MM.1S (cell line): Measurements from ENCODE around the gene NHP2.

ENCODE experiments used
- DNase-seq: peaks from one replicate; pipeline ENCODE4 v3.0.0-alpha.2; 2015
- H2AFZ ChIP-seq: fragments of 300-600 bp; sonication (generic); 2 replicates; pipeline ENCODE4 v1.6.0; 2016; ENCODE audit warnings: antibody characterized with exemption, low read length
- H3F3A ChIP-seq: fragments of 300-600 bp; sonication (generic); 2 replicates; pipeline ENCODE4 v1.6.1; 2016; ENCODE audit warnings: mild to moderate bottlenecking, antibody characterized with exemption, low read length, moderate library complexity, mixed read lengths; ENCODE audit not compliant: insufficient read depth
- H3K27ac ChIP-seq: fragments of 300-600 bp; sonication (generic); 2 replicates; pipeline ENCODE4 v1.5.1; 2016; ENCODE audit warnings: mild to moderate bottlenecking, low read length
- H3K27me3 ChIP-seq: fragments of 300-600 bp; sonication (generic); replicated peaks from 2 replicates; pipeline ENCODE4 v1.6.0; 2016; ENCODE audit warnings: low read length; ENCODE audit not compliant: insufficient read depth
- H3K36me3 ChIP-seq: fragments of 300-600 bp; sonication (generic); replicated peaks from 2 replicates; pipeline ENCODE4 v1.6.1; 2016; ENCODE audit warnings: mild to moderate bottlenecking, low read length, mixed read lengths; ENCODE audit not compliant: insufficient read depth
- H3K4me1 ChIP-seq: fragments of 300-600 bp; sonication (generic); 2 replicates; pipeline ENCODE4 v1.6.1; 2016; ENCODE audit warnings: low read length, mixed read lengths
- H3K4me2 ChIP-seq: fragments of 300-600 bp; sonication (generic); 2 replicates; pipeline ENCODE4 v1.6.0; 2016; ENCODE audit warnings: low read depth, low read length
- H3K4me3 ChIP-seq: fragments of 300-600 bp; sonication (generic); 2 replicates; pipeline ENCODE4 v1.5.1; 2016; ENCODE audit warnings: low read length, mixed read lengths
- H3K79me2 ChIP-seq: fragments of 300-600 bp; sonication (generic); 2 replicates; pipeline ENCODE4 v1.6.1; 2016; ENCODE audit warnings: mixed run types, low read length, mixed read lengths
- H3K9ac ChIP-seq: fragments of 300-600 bp; sonication (generic); 2 replicates; pipeline ENCODE4 v1.6.1; 2016; ENCODE audit warnings: low read length, mixed read lengths
- H3K9me2 ChIP-seq: fragments of 300-600 bp; sonication (generic); replicated peaks from 2 replicates; pipeline ENCODE4 v1.6.1; 2016; ENCODE audit warnings: mild to moderate bottlenecking, low read length, mixed read lengths; ENCODE audit not compliant: insufficient read depth
- H3K9me3 ChIP-seq: fragments of 300-600 bp; sonication (generic); replicated peaks from 2 replicates; pipeline ENCODE4 v1.6.1; 2016; ENCODE audit warnings: mild to moderate bottlenecking, low read length, mixed read lengths; ENCODE audit not compliant: insufficient read depth
- H4K20me1 ChIP-seq: fragments of 300-600 bp; sonication (generic); 2 replicates; pipeline ENCODE4 v1.6.1; 2016; ENCODE audit warnings: mild to moderate bottlenecking, low read length, moderate library complexity, mixed read lengths; ENCODE audit not compliant: insufficient read depth
- CTCF ChIP-seq: fragments of 300-600 bp; sonication (generic); IDR thresholded peaks from 2 replicates; pipeline ENCODE4 v1.5.1; 2016; ENCODE audit warnings: antibody characterized with exemption, low read length, mixed read lengths
- EZH2 ChIP-seq: fragments of 300-600 bp; sonication (generic); optimal IDR thresholded peaks from 2 replicates; pipeline ENCODE3; 2017; ENCODE audit warnings: low read depth, mild to moderate bottlenecking, antibody characterized with exemption, low read length, mixed read lengths
- EZH2phosphoT487 ChIP-seq: fragments of 300-600 bp; sonication (generic); IDR thresholded peaks from 2 replicates; pipeline ENCODE4 v1.6.1; 2018; ENCODE audit warnings: antibody characterized with exemption, low read length

Gene NHP2

DNA sequence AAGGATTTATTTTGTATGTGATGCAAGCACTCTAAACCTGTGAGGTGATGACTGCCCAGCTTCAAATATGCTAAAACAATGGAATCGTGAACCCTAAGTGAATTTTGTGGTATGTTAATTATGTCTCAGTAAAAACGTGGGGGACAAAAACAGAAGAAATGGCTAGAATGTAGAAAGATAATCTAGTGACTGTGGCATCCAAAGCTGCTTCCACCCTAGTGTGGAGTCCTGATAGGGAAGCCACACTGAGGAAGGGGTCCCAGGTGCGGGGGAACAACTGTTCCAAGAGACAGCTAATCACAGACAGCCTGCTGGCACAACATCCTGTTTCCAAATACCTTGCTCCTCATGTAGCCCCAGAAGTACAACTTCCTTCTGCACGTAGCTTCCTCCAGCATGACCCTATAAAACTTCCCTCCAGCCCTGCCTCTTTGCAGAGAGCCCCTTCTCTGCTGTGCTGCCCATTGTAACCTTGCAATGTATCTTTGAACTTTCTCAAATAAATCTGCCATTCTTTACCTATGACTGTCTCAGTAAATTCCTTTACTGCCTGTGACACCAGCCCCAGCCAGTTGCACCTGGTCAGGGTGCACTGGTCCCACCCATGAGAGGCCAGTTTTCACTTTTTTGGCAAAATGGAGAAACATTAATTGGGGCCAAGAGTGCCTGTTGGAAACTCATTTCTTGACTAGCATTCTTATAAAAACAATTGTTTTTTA lies 28.6 kb upstream of the NHP2 start:
- H3K79me2 ChIP-seq: no peaks in the 10 kb centered on the region
- DNase-seq: no peak
- no peaks in the 10 kb centered on the region for H3K9me2 ChIP-seq
- no peak overlapping the region for H3K4me3 ChIP-seq
- no peak overlapping the region for H3K9ac ChIP-seq
- no peaks in the 10 kb centered on the region for H3K36me3 ChIP-seq
- no peaks in the 10 kb centered on the region for H3K27me3 ChIP-seq
- H3K4me1 ChIP-seq: no peaks in the 10 kb centered on the region
- no peaks in the 10 kb centered on the region for H3K9me3 ChIP-seq
- no peak for TF ChIP-seq CTCF
- TF ChIP-seq EZH2phosphoT487: no peak
- TF ChIP-seq EZH2: no peak
- H3K27ac ChIP-seq: no peak overlapping the region
- no peaks in the 10 kb centered on the region for H3F3A ChIP-seq
- H2AFZ ChIP-seq: no peak overlapping the region
- no peaks in the 10 kb centered on the region for H4K20me1 ChIP-seq
- no peak overlapping the region for H3K4me2 ChIP-seq

DNA sequence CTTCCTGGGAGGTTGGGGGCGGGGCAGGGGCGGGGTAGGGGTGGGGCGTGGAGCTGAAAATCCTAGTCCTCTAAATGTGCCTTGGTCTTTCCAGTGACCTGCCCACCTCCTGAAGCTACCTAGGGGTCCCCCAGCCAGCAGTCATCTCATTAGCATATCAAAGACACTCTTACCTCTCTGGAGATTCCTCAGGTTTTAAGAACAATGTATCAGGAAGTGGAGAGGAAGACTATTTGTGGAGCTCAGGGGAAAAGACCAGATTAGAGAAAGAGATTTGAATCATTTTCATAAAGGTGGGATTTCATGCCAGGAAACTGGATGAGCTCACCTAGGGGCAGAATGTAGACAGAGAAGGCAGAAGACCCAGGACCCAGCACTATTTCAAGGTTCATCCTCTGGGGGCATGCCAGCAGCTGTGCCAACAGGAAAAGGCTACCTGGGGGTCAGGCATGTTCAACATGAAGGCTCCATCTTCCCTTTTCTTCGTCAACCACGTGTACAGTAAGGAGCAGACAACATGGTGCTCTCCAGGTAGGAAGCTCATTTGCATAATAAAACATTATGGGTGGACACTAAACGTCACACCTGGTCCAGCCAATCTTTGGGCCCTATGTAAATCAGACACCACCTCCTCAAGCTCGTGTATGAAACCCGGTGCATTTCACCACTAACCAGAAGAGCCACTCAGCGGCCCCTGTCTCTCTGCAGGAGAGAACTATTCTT lies 26.6 kb upstream of the NHP2 start:
- no peaks in the 10 kb centered on the region for H3K36me3 ChIP-seq
- 0 out of 2 replicates have a peak overlapping the region, but pooled peaks have one; percentile 2 for H2AFZ ChIP-seq
- H3K4me1 ChIP-seq: no peaks in the 10 kb centered on the region
- no peak overlapping the region for H3K4me2 ChIP-seq
- peak; percentile 29 for DNase-seq
- H3K27me3 ChIP-seq: no peaks in the 10 kb centered on the region
- no peaks in the 10 kb centered on the region for H3K79me2 ChIP-seq
- H3K9ac ChIP-seq: no peak overlapping the region
- no peak for TF ChIP-seq EZH2
- TF ChIP-seq CTCF: no peak
- TF ChIP-seq EZH2phosphoT487: no peak
- H3K4me3 ChIP-seq: no peak overlapping the region
- no peaks in the 10 kb centered on the region for H4K20me1 ChIP-seq
- H3K9me3 ChIP-seq: no peaks in the 10 kb centered on the region
- H3K9me2 ChIP-seq: no peaks in the 10 kb centered on the region
- H3K27ac ChIP-seq: no peak overlapping the region
- no peaks in the 10 kb centered on the region for H3F3A ChIP-seq

DNA sequence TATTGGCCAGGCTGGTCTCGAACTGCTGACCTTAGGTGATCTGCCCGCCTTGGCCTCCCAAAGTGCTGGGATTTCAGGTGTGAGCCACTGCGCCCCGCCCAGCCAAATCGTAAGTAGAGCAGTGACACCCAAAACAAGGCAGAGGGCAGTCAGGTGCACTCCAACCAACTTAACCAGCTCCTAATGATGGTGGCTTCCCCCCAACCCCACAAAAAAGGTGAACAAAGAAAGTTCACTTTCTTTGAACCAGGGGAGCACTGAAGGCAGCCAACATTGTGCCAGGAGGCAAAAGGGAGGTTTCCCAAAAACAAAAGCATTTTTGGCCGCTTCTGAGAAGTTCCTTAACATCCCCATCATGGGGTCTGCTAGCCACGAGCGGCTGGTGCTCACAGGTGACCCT lies 23.9 kb upstream of the NHP2 start:
- Histone ChIP-seq H3K9ac (no peak overlapping the region), H3K4me3 (no peak overlapping the region), H3K36me3 (no peaks in the 10 kb centered on the region), H3K27me3 (no peaks in the 10 kb centered on the region), H3K4me1 (no peaks in the 10 kb centered on the region), H3K9me3 (no peaks in the 10 kb centered on the region), H3K79me2 (no peaks in the 10 kb centered on the region), H4K20me1 (no peaks in the 10 kb centered on the region), H3K27ac (no peak overlapping the region), H3K9me2 (no peaks in the 10 kb centered on the region), H3F3A (no peaks in the 10 kb centered on the region), H3K4me2 (no peak overlapping the region), H2AFZ (no peak overlapping the region)
- TF ChIP-seq EZH2phosphoT487 (no peak), EZH2 (no peak), CTCF (no peak)
- no peak for DNase-seq
